GM23338 (cell line): ENCODE results near the gene CFAP100.

Experiments used
- CREB1 ChIP-seq: fragments of 250-450 bp; sonication (Bioruptor Pico); IDR thresholded peaks from 2 replicates; pipeline ENCODE4 v1.5.0; 2020; ENCODE audit warnings: low read depth, mild to moderate bottlenecking, moderate library complexity
- CTCF ChIP-seq, 2 experiments: fragments of 200-600 bp in 1 of 2; sonication (generic) in 1 of 2; conservative IDR thresholded peaks; 2 replicates each; pipeline versions ENCODE4 v1.5.1 to v1.6.1; 2016 to 2017; ENCODE audit warnings: antibody characterized with exemption in 2 of 2, low read depth in 2 of 2, mild to moderate bottlenecking in 2 of 2, moderate library complexity in 1 of 2
- EZH2 ChIP-seq: fragments of 200-600 bp; sonication (generic); IDR thresholded peaks from one replicate; pipeline ENCODE4 v1.8.0; 2017; ENCODE audit warnings: antibody characterized with exemption, mild to moderate bottlenecking, low read depth; ENCODE audit not compliant: unreplicated experiment
- JUNB ChIP-seq: IDR thresholded peaks from one replicate; pipeline ENCODE4 v1.6.1; 2016; ENCODE audit warnings: antibody characterized with exemption; ENCODE audit not compliant: unreplicated experiment
- POLR2AphosphoS5 ChIP-seq: IDR thresholded peaks from 2 replicates; pipeline ENCODE4 v1.6.1; 2016; ENCODE audit warnings: antibody characterized with exemption, low read depth

- no peak for TF ChIP-seq CTCF (conservative IDR thresholded peaks at IDR 0.05; ENCODE audit: low read depth in 2 of 2)
- no peak for TF ChIP-seq EZH2
- no peak for TF ChIP-seq POLR2AphosphoS5
- TF ChIP-seq CREB1 (CRISPR knock-in tag), result no peak
- no peak for TF ChIP-seq JUNB
Measured at GRCh38 chr3:126361211-126361610, 33.5 kb upstream of the CFAP100 start.
